Mesenteric fat pad (tissue), 1 donor: ENCODE results near the gene SARNP. TPM values are rescaled to one million over a fixed set of nuclear protein-coding genes. Genes with fewer than 3 reads are reported as not detected.

Source experiments
- DNase-seq: peaks from one replicate; pipeline ENCODE4 v3.0.0-alpha.2; 2020; ENCODE audit warnings: low spot score
- long read RNA-seq: library from polyadenylated mRNA; unstranded; transcript quantifications from one replicate; pipeline ENCODE4 v2.0.0, GENCODE V29; 2020
- total RNA-seq: library from RNA; stranded (reverse); fragmentation: NEBNext Ultra II Directional; extraction: Animal tissue kit (Norgen Biotek cat#: 25700); gene quantifications from one replicate; pipeline ENCODE4 v1.2.1, GENCODE V29; 2021
- donor health status: DM: yes; HTN: yes; CAD: no.

Gene SARNP
- 39.0 TPM for total RNA-seq
- long read RNA-seq, transcript SARNP-201 (11 exons, 926 nt), result major isoform, 16 of 26 reads
- long read RNA-seq, transcript SARNP-202 (12 exons, 1,163 nt), result minor isoform, 5 of 26 reads
- long read RNA-seq, partial matches to known transcripts, result 1 of 26 reads
- long read RNA-seq, other reads (novel, unspliced or antisense), result 4 of 26 reads

- DNase-seq, result peak; percentile 95
Measured at GRCh38 chr12:55817345-55818139, at the start of gene SARNP, which contains the start of gene ORMDL2. Gene SARNP, minus strand, starts transcription at chr12:55817724. Its CDS starts 23 bp downstream, at chr12:55817701. Gene ORMDL2, plus strand, starts transcription at chr12:55818041. Its CDS starts 959 bp downstream, at chr12:55819000.

DNA sequence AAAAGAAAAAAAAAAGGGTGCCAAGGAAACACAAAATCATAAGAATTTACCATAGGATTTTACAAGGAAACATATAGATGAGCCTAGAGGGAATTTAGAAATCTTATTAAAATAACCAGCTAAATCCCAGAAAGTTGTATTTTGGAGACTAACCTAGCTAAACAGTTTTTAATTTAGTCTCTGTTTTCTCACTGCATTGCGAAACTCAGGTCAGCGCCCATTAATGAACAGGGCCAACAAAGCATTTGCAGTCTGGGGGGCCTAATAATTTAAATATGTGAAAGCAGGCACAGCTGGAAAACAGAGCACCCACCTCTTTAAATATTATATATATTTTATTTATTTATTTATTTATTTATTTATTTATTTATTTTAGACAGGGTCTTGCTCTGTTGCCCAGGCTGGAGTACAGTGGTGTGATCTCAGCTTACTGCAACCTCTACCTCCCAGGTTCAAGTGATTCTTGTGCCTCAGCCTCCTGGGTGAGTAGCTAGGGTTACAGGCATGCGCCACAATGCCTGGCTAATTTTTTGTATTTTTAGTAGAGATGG lies 49.0 kb upstream of the SARNP start:
- peak; percentile 8 for DNase-seq

GRCh38 chr12:55865327-55865726 lies 47.8 kb upstream of the SARNP start:
- DNase-seq, result no peak

GRCh38 chr12:55862931-55863330 lies 45.4 kb upstream of the SARNP start:
- DNase-seq, result peak; percentile 73

GRCh38 chr12:55862286-55862685 lies 44.8 kb upstream of the SARNP start:
- DNase-seq, result no peak

DNA sequence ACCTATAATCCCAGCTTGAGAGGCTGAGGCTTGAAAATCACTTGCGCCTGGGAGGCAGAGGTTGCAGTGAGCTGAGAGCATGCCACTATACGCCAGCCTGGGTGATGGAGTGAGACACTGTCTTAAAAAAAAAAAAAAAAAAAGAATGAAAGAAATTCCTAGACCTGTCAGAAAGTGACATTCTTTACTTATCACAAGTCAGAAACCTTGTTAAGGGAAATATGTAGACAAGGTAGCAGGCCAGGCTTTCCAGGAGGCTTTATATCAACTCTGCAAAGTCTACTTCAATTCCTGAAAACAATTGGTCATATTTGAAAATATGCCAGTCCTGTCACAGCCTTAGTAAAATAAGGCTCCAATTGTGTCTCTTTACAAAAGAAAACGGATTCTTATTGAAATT lies 44.3 kb upstream of the SARNP start:
- no peak for DNase-seq

DNA sequence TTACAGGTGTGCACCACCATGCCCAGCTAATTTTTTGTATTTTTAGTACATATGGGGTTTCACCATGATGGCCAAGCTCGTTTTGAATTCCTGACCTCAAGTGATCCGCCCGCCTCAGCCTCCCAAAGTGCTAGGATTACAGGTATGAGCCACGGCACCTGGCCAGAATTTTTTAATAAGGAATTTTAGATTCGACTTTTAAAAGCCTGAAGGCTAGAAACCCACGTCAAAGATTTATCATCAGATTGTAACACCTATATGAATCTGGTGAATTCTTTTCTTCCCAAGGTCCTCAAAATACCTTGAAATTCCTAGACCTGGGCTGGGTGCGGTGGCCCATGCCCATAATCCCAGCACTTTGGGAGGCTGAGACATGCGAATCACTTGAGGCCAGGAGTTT lies 43.9 kb upstream of the SARNP start:
- no peak for DNase-seq

DNA sequence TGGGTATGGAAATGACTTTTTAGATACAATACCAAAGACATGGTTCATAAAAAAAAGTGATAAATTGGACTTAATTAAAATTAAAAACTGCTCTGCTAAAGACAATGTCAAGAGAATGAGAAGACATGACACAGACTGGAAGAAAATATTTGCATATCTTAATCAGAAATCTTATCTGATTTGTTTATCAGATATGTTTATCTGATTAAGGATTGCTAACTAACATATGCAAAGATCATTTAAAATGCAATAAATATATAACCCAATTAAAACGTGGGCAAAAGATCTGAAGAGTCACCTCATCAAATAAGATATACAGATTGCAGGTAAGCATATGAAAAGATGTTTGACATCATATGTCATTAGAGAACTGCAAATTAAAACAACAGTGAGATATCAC lies 35.2 kb upstream of the SARNP start:
- DNase-seq, result no peak

GRCh38 chr12:55850893-55851292 lies 33.4 kb upstream of the SARNP start:
- DNase-seq, result no peak

- DNase-seq, result no peak
Measured at GRCh38 chr12:55850401-55850800, 32.9 kb upstream of the SARNP start.

GRCh38 chr12:55849616-55850343 lies 32.3 kb upstream of the SARNP start:
- no peak for DNase-seq

DNA sequence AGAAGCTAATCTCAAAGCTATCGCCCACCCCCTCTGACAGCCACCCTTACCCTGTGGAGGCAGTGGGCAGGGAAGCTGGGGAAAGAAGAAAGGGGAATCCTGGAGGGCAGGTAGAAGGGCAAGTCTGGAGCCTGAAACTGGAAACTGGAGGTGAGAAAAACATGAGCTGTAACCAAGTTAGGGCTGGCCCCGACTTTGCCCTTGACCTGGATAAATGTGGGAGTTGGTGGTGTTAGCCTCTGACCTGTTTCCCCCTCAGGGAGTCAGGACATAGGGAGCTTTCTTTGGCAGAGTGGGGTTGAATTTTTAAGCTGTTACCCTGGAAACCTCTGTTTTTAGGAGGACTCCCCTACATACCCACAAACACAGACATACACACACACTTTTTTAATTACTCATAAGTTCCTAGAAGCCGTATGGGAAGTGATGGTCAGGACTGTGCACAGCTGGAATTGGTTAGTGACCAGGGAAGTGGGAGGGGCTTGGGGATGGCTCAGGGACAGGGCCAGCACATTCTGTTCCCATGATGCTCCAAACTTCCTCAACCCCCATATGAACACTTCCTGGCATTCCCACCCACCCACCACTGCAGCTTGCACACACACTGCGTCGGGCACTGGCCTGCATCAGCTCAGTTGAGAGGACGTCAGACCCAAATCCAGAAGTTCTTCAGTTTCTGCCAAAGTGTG lies 30.2 kb upstream of the SARNP start:
- DNase-seq, result peak; percentile 92

GRCh38 chr12:55847033-55847432 lies 29.5 kb upstream of the SARNP start:
- no peak for DNase-seq

- no peak for DNase-seq
Measured at GRCh38 chr12:55845785-55846496, 28.4 kb upstream of the SARNP start.

- DNase-seq, result no peak
Measured at GRCh38 chr12:55845361-55845760, 27.8 kb upstream of the SARNP start.

GRCh38 chr12:55844961-55845360 lies 27.4 kb upstream of the SARNP start:
- DNase-seq, result no peak

GRCh38 chr12:55843431-55843830 lies 25.9 kb upstream of the SARNP start:
- peak; percentile 22 for DNase-seq

- DNase-seq, result peak; percentile 79
Measured at GRCh38 chr12:55842681-55843429, 25.3 kb upstream of the SARNP start, which contains the start of gene MMP19. Gene MMP19, minus strand, starts transcription at chr12:55842936. Its CDS starts 106 bp downstream, at chr12:55842830.

DNA sequence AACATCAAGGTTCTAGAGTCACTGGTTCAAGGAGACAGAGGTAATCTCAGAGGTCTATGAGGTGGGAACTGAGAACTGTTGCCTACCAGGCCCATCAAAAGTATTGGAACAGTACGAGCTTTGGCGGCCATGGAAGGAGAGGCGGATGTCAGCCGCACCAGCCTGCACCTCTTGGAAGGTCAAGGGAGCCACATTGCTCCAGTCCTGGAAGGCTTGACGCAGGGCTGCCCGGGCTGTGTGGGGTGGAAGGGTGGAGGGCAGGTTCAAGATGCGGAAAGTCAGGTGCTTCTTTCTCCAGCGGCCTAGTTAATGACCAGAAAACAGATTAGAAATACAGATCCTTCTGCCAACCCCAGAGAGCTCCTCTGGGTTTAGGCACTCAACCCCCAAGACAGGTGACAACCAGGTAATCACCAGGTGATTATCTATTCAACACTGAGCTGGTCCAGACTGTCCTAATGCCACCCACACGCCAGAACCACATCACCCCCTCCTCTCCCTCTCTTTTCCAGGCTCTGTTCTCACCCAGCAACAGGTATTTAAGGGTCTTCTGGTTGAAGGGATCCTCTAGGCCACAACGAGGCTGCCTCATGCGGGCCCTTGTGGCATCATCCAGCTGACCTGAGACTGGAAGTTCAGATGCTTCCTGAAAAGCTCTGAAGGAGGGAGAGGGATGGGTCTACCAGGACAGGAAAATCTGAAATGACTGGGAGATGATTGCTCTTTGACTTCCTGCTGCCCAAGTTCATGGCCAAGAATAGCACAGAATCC lies 23.2 kb upstream of the SARNP start:
- no peak for DNase-seq
